ENCODE measurements around the gene ZNF639. TPM values are rescaled to one million over a fixed set of nuclear protein-coding genes. Genes with fewer than 3 reads are reported as not detected.
"Not testable (repeated sequence)": the region's sequence is repeated elsewhere in the genome, so short reads cannot be mapped to it uniquely, and the experiment has no call there.

Gene ZNF639
- total RNA-seq, 2 experiments from 2014 or later, result 88.1 to 90.8 TPM

- Histone ChIP-seq H3K27ac (ENCODE audit: low read depth in 1 of 2, low read length in 2 of 2) (no peak overlapping the region), H3K27me3 (ENCODE audit: control insufficient read depth in 1 of 2, insufficient read depth in 2 of 2, low read length in 2 of 2) (no peaks in the 10 kb centered on the region), H3K4me3 (ENCODE audit: low read length) (no peak overlapping the region), H3K9me3 (ENCODE audit: control insufficient read depth in 1 of 2, insufficient read depth in 1 of 2, low read length in 2 of 2) (no peaks in the 10 kb centered on the region), H3K4me1 (ENCODE audit: insufficient read depth, low read length) (no peaks in the 10 kb centered on the region), H3K36me3 (ENCODE audit: insufficient read depth, low read length) (no peaks in the 10 kb centered on the region)
- Mint-ChIP-seq H3K4me1 (ENCODE audit: low read depth) (no peaks in the 10 kb centered on the region), H3K4me3 (no peak overlapping the region), H3K9me3 (no peaks in the 10 kb centered on the region), H3K27me3 (no peaks in the 10 kb centered on the region), H3K36me3 (ENCODE audit: low read depth) (no peaks in the 10 kb centered on the region), H3K27ac (no peak overlapping the region)
- no peak for ATAC-seq (ENCODE audit: poor library complexity)
- ChIA-PET CTCF (no interaction called here), POLR2A (no interaction called here)
- no peak for TF ChIP-seq CTCF (IDR thresholded peaks at IDR 0.05)
- intact Hi-C loops (cut with DNase I, micrococcal nuclease), result no loop called here
- DNase-seq, result no peak
These were observed 21.2 kb upstream of the ZNF639 start for GRCh38 chr3:179301645-179302044.

GRCh38 chr3:179302111-179302510, 20.7 kb upstream of the ZNF639 start:
- ChIA-PET POLR2A (no interaction called here), CTCF (no interaction called here)
- Mint-ChIP-seq H3K27me3 (no peaks in the 10 kb centered on the region), H3K36me3 (ENCODE audit: low read depth) (no peaks in the 10 kb centered on the region), H3K27ac (no peak overlapping the region), H3K9me3 (no peaks in the 10 kb centered on the region), H3K4me3 (no peak overlapping the region), H3K4me1 (ENCODE audit: low read depth) (no peaks in the 10 kb centered on the region)
- no peak for TF ChIP-seq CTCF (IDR thresholded peaks at IDR 0.05)
- Histone ChIP-seq H3K4me1 (ENCODE audit: insufficient read depth, low read length) (no peaks in the 10 kb centered on the region), H3K9me3 (ENCODE audit: control insufficient read depth in 1 of 2, insufficient read depth in 1 of 2, low read length in 2 of 2) (no peaks in the 10 kb centered on the region), H3K27me3 (ENCODE audit: control insufficient read depth in 1 of 2, insufficient read depth in 2 of 2, low read length in 2 of 2) (no peaks in the 10 kb centered on the region), H3K36me3 (ENCODE audit: insufficient read depth, low read length) (no peaks in the 10 kb centered on the region), H3K4me3 (ENCODE audit: low read length) (no peak overlapping the region), H3K27ac (ENCODE audit: low read depth in 1 of 2, low read length in 2 of 2) (no peak overlapping the region)
- ATAC-seq (ENCODE audit: poor library complexity) (no peak), DNase-seq (no peak)
- intact Hi-C loops (cut with DNase I, micrococcal nuclease), result no loop called here

GRCh38 chr3:179304605-179305004, 18.2 kb upstream of the ZNF639 start:
- H3K9me3 Mint-ChIP-seq, result no peaks in the 10 kb centered on the region
- intact Hi-C loops (cut with DNase I, micrococcal nuclease), result no loop called here
- no peaks in the 10 kb centered on the region for H3K36me3 Mint-ChIP-seq (ENCODE audit: low read depth)
- no peak overlapping the region for H3K4me3 Mint-ChIP-seq
- H3K27me3 Mint-ChIP-seq, result no peaks in the 10 kb centered on the region
- H3K36me3 ChIP-seq (ENCODE audit: insufficient read depth, low read length), result no peaks in the 10 kb centered on the region
- no peak for TF ChIP-seq CTCF (IDR thresholded peaks at IDR 0.05)
- no peaks in the 10 kb centered on the region for H3K4me1 ChIP-seq (ENCODE audit: insufficient read depth, low read length)
- no peak overlapping the region for H3K4me3 ChIP-seq (ENCODE audit: low read length)
- H3K4me1 Mint-ChIP-seq (ENCODE audit: low read depth), result no peaks in the 10 kb centered on the region
- ChIA-PET CTCF (no interaction called here), POLR2A (no interaction called here)
- no peaks in the 10 kb centered on the region for H3K9me3 ChIP-seq (ENCODE audit: control insufficient read depth in 1 of 2, insufficient read depth in 1 of 2, low read length in 2 of 2)
- DNase-seq, result no peak
- H3K27ac Mint-ChIP-seq, result no peak overlapping the region
- no peaks in the 10 kb centered on the region for H3K27me3 ChIP-seq (ENCODE audit: control insufficient read depth in 1 of 2, insufficient read depth in 2 of 2, low read length in 2 of 2)
- no peak for ATAC-seq (ENCODE audit: poor library complexity)
- no peak overlapping the region for H3K27ac ChIP-seq (ENCODE audit: low read depth in 1 of 2, low read length in 2 of 2)

- CTCF ChIA-PET, result not testable (repeated sequence)
These were observed 15.5 kb upstream of the ZNF639 start for GRCh38 chr3:179307362-179307761.

More at GRCh38 chr3:179307362-179307761, 15.5 kb upstream of the ZNF639 start:
- H3K36me3 ChIP-seq (ENCODE audit: insufficient read depth, low read length); ATAC-seq (ENCODE audit: poor library complexity); H3K4me1 ChIP-seq (ENCODE audit: insufficient read depth, low read length); POLR2A ChIA-PET; H3K27ac ChIP-seq (ENCODE audit: low read depth in 1 of 2, low read length in 2 of 2); H3K27ac Mint-ChIP-seq; H3K4me3 Mint-ChIP-seq; H3K4me3 ChIP-seq (ENCODE audit: low read length); H3K27me3 Mint-ChIP-seq; H3K27me3 ChIP-seq (ENCODE audit: control insufficient read depth in 1 of 2, insufficient read depth in 2 of 2, low read length in 2 of 2); H3K9me3 Mint-ChIP-seq; H3K36me3 Mint-ChIP-seq (ENCODE audit: low read depth); H3K4me1 Mint-ChIP-seq (ENCODE audit: low read depth); DNase-seq; H3K9me3 ChIP-seq (ENCODE audit: control insufficient read depth in 1 of 2, insufficient read depth in 1 of 2, low read length in 2 of 2); intact Hi-C loops (cut with DNase I, micrococcal nuclease): not testable (repeated sequence)
